Nephron (organoid): ENCODE data around the gene ITIH4.

Experiments
- H3K27ac Mint-ChIP-seq, 3 experiments: 2 replicates each; pipeline ENCODE4 v1.8.0; 2020; ENCODE audit warnings: mixed read lengths in 3 of 3, mild to moderate bottlenecking in 2 of 3, moderate library complexity in 1 of 3
- H3K27me3 Mint-ChIP-seq: 2 replicates; pipeline ENCODE4 v1.8.0; 2021; ENCODE audit warnings: low read depth, mild to moderate bottlenecking, moderate library complexity, mixed read lengths
- H3K36me3 Mint-ChIP-seq: 2 replicates; pipeline ENCODE4 v1.8.0; 2020; ENCODE audit warnings: low read depth, mixed read lengths
- H3K4me1 Mint-ChIP-seq: 2 replicates; pipeline ENCODE4 v1.8.0; 2020; ENCODE audit warnings: mixed read lengths
- H3K4me3 Mint-ChIP-seq, 3 experiments: 2 replicates each; pipeline ENCODE4 v1.8.0; 2020; ENCODE audit warnings: mild to moderate bottlenecking in 3 of 3, mixed read lengths in 3 of 3, moderate library complexity in 2 of 3
- H3K9me3 Mint-ChIP-seq: 2 replicates; pipeline ENCODE4 v1.8.0; 2020; ENCODE audit warnings: mixed read lengths
- TF ChIP-seq, protein P1 (sequence below), 3 experiments: fragments of 200-600 bp; sonication (generic); IDR thresholded peaks; one replicate each; pipeline ENCODE4 v1.5.0; 2021; ENCODE audit warnings: antibody characterized with exemption in 3 of 3; ENCODE audit not compliant: unreplicated experiment in 3 of 3

The ITIH4 gene

GRCh38 chr3:52774901-52775864, 55.3 kb downstream of the ITIH4 start:
- Mint-ChIP-seq H3K4me3 (no peak overlapping the region), H3K27ac (no peak overlapping the region), H3K36me3 (no peaks in the 10 kb centered on the region), H3K27me3 (no peaks in the 10 kb centered on the region), H3K9me3 (no peaks in the 10 kb centered on the region), H3K4me1 (no peaks in the 10 kb centered on the region)
- TF ChIP-seq, protein P1, sequence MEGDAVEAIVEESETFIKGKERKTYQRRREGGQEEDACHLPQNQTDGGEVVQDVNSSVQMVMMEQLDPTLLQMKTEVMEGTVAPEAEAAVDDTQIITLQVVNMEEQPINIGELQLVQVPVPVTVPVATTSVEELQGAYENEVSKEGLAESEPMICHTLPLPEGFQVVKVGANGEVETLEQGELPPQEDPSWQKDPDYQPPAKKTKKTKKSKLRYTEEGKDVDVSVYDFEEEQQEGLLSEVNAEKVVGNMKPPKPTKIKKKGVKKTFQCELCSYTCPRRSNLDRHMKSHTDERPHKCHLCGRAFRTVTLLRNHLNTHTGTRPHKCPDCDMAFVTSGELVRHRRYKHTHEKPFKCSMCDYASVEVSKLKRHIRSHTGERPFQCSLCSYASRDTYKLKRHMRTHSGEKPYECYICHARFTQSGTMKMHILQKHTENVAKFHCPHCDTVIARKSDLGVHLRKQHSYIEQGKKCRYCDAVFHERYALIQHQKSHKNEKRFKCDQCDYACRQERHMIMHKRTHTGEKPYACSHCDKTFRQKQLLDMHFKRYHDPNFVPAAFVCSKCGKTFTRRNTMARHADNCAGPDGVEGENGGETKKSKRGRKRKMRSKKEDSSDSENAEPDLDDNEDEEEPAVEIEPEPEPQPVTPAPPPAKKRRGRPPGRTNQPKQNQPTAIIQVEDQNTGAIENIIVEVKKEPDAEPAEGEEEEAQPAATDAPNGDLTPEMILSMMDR (IDR thresholded peaks at IDR 0.05; ENCODE audit: unreplicated experiment in 3 of 3): no peak

- TF ChIP-seq, protein P1 (IDR thresholded peaks at IDR 0.05; ENCODE audit: unreplicated experiment in 3 of 3): no peak
- H3K27ac Mint-ChIP-seq: no peak overlapping the region
- peaks cover 8% of the 10 kb centered on the region for H3K4me1 Mint-ChIP-seq
- H3K9me3 Mint-ChIP-seq: no peaks in the 10 kb centered on the region
- H3K4me3 Mint-ChIP-seq: no peak overlapping the region
- H3K36me3 Mint-ChIP-seq: no peaks in the 10 kb centered on the region
- H3K27me3 Mint-ChIP-seq: no peaks in the 10 kb centered on the region
Observed at GRCh38 chr3:52774066-52774713, 56.3 kb downstream of the ITIH4 start.

GRCh38 chr3:52773361-52774065, 57.0 kb downstream of the ITIH4 start:
- no peaks in the 10 kb centered on the region for H3K36me3 Mint-ChIP-seq

GRCh38 chr3:52771702-52772101, 58.8 kb downstream of the ITIH4 start:
- TF ChIP-seq, protein P1 (IDR thresholded peaks at IDR 0.05; ENCODE audit: unreplicated experiment in 3 of 3): no peak
- no peaks in the 10 kb centered on the region for H3K9me3 Mint-ChIP-seq

More at GRCh38 chr3:52773361-52774065, 57.0 kb downstream of the ITIH4 start:
- Mint-ChIP-seq H3K4me1 (peaks cover 9% of the 10 kb centered on the region), H3K9me3 (no peaks in the 10 kb centered on the region), H3K27me3 (no peaks in the 10 kb centered on the region), H3K4me3 (no peak overlapping the region), H3K27ac (no peak overlapping the region)
- TF ChIP-seq, protein P1 (IDR thresholded peaks at IDR 0.05; ENCODE audit: unreplicated experiment in 3 of 3): no peak

GRCh38 chr3:52771334-52771681, 59.2 kb downstream of the ITIH4 start:
- Mint-ChIP-seq H3K27me3 (no peaks in the 10 kb centered on the region), H3K27ac (peak overlapping the region; percentile 86 to 98 (median 97)), H3K4me3 (peak overlapping the region; percentile 86 to 99 (median 93)), H3K4me1 (peaks cover 9% of the 10 kb centered on the region), H3K36me3 (peaks cover 8% of the 10 kb centered on the region), H3K9me3 (no peaks in the 10 kb centered on the region)
- TF ChIP-seq, protein P1 (IDR thresholded peaks at IDR 0.05; ENCODE audit: unreplicated experiment in 3 of 3): no peak

More at GRCh38 chr3:52771702-52772101, 58.8 kb downstream of the ITIH4 start:
- H3K4me3 Mint-ChIP-seq: peak overlapping the region; percentile 86 to 99 (median 93)
- no peaks in the 10 kb centered on the region for H3K27me3 Mint-ChIP-seq
- peaks cover 8% of the 10 kb centered on the region for H3K36me3 Mint-ChIP-seq
- peaks cover 9% of the 10 kb centered on the region for H3K4me1 Mint-ChIP-seq
- H3K27ac Mint-ChIP-seq: peak overlapping the region; percentile 86 to 98 (median 97)
